IPS-NIHi7 (cell line): ENCODE data around the gene CHST6.
"Not testable (repeated sequence)": the region's sequence is repeated elsewhere in the genome, so short reads cannot be mapped to it uniquely, and the experiment has no call there.

ENCODE experiments used
- DNase-seq: peaks from one replicate; pipeline ENCODE4 v3.0.0; 2012; ENCODE audit warnings: mixed read lengths; ENCODE audit errors: extremely low spot score

The CHST6 gene

DNA sequence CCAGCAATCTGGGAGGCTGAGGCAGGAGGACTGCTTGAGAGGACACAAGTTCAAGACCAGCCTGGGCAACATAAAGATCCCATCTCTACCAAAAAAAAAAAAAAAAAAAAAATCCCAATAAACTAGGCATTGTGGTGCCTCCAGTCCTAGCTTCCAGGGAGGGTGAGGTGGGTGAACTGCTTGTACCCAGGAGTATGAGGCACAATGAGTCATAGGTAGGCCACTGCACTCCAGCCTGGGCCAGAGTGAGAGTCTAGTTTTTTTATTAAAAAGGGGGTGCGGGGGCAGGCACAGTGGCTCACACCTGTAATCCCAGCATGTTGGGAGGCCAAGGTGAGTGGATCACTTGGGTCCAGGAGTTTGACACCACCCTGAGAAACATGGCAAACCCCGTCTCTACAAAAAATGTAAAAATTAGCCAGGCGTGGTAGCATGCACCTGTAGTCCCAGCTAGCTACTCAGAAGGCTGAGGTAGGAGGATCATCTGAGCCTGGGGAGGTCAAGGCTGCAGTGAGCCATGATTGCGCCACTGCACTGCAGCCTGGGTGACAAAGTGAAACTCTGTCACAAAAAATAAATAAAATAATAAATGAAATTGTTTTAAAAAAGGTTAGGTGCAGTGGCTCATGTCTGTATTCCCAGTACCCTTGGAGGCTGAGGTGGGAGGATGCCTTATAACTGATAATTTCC lies 7.8 kb upstream of the CHST6 start:
- no peak for DNase-seq

DNA sequence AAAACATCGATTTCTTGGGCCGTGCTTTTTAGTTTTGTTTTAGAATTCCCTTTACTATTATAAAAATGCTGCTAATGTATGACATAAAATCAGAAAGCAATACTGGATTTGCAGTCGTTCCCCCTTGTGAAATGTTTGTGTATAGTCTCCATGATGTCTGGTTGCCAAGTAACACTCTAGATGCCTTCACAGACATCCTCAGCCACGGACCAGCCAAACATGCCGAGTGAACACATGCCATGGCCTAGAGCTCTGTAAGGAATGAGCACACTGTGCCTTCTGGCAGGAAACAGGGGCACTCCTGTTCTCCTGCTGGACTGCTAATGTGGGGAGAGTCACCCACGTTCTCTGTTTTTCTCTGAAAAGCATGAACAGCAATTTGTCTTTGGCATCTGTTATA lies 6.6 kb upstream of the CHST6 start:
- DNase-seq: not testable (repeated sequence)

DNA sequence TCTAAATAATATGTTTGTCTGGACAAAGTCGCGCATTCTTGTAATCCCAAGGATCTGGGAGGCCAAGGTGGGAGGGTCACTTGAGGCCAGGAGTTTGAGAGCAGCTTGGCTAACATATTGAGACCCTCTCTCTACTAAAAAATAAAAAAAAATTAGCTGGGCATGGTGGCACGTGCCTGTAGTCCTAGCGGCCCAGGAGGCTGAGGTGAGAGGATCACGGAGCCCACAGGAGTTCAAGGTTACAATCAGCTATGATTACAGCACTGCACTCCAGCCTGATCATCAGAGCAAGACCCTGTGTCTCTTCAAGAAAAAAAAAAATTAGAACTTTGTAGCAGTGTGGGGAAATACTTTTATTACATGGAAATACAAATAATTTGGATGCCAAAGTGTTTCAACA lies 6.1 kb upstream of the CHST6 start:
- DNase-seq: no peak

DNA sequence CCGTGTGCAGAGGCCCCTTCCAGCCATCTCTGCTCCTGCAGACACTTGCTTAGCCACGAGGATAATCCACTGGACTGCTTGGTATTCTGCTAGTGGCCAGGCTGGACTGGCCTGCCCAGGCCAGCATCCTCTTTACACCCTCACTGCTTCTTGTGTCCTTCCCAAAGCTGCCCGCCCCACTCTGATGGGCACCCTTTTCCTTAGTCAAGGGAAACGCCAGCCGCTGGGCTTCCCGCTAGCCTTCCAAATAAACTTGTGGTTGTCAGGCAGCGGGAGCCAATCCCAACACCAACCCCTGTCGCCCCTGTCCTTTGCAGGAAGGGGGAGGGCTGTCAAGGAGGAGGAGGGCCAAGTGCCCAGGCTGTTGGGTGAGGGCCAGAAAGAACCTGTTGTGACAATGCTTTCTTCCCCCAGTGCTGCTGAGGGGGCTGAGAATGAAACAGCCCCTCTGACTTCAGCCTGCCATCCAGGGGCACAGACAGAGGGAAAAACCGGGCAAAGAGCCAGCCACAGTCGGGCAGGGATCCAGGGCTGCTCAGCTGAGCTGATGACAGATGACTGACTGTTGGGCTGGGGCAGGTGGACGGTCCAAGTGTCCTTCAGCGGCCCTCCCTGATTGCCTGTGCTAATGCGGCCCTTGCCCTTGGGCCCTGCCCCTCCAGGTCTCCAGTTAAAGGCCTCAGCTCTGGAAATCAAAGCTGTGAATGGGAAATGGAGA lies 3.5 kb upstream of the CHST6 start:
- not testable (repeated sequence) for DNase-seq

DNA sequence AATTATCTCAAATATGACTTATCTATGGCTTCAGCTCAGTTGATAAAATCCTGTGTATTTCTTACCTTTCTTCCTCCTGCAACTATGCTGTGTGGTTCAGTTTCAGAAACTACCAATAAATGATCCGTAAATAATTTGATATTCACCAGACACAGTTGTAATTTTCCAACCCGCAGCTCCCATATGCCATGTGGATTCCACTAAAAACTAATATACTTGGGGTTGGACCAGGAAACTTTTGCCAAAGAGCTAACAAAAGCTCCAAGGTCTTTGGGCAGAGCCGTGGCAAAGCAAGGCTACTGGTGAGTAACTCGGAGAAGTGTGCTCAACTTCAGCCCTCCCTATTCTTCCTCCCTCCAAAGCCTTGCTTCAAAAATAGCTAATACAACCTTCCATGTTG lies 2.3 kb upstream of the CHST6 start:
- DNase-seq: no peak

DNA sequence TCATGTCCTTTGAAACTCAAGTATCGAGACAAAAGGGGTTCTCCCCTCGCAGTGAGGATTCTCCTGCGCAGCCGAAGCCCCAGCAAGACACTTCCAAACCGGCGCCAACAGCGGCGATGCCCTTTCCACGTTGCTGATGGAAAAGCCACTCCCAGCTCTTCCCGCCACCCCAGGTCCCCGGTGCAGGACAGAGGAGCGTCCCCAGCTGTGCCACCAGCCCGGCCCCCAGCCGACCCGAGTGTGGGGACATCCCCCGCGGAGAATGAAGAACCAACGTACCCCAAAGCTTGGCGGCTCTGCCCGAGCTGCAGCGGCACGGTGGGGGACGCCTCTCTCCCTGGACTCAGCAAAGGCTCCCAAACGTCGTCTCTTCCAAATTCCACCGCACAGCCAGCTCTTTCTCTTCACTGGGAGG lies 573 bp downstream of the CHST6 start:
- DNase-seq: peak; percentile 31

DNA sequence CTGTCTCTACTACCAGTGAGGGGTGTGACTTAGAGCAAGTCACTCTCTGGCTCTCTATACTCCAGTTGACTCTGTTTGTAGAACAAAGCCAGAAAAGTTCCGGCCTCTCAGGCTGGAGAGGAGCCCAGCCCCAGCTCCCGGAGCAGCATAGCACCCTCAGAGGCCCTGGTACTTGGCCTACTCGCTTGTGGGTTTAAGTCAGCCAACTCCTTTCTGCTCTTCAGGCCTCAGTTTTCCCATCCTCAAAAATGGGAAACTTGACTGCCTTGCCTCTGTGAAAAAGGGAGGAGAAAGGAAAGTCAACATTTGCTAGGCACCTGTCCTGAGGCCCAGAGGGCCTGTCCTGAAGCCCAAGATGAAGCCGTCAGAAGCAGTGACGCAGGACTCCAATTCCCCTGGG lies 1.1 kb downstream of the CHST6 start:
- no peak for DNase-seq

DNA sequence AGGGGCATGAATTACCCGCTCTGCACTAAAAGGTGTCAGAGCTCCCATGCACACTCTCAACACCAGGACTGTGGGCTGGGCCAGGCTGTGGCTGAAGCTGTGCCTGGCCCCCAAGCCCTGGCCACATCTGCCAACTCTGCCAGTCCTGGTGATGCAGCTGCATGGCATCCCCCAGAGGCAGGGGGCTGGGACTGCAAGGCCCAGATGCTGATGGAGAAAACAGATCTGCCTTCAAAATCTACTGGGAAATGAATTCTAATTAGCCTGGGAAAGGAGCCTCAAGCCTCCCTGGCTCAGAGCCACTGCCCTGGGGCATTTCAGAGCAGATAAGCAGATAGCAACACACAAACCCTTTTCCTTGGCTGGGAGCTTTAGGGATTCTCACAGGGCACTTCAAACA lies 3.4 kb downstream of the CHST6 start:
- peak; percentile 46 for DNase-seq

DNA sequence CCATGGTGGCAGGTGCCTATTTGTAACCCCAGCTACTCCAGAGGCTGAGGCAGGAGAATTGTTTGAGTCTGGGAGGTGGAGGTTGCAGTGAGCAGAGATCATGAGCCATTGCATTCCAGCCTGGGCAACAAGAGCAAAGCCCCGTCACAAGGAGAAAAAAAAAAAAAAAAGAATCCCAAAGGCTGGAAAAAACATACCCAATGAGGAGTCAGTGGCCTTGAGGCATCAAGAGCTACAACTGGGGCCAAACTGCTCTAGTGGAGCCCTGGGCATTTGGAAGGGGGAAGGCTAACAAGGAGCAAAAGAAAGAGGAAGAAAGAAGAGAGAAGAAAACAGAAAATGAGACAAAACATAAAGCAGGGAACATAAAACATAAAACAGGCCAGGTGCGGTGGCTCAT lies 6.9 kb downstream of the CHST6 start:
- no peak for DNase-seq

DNA sequence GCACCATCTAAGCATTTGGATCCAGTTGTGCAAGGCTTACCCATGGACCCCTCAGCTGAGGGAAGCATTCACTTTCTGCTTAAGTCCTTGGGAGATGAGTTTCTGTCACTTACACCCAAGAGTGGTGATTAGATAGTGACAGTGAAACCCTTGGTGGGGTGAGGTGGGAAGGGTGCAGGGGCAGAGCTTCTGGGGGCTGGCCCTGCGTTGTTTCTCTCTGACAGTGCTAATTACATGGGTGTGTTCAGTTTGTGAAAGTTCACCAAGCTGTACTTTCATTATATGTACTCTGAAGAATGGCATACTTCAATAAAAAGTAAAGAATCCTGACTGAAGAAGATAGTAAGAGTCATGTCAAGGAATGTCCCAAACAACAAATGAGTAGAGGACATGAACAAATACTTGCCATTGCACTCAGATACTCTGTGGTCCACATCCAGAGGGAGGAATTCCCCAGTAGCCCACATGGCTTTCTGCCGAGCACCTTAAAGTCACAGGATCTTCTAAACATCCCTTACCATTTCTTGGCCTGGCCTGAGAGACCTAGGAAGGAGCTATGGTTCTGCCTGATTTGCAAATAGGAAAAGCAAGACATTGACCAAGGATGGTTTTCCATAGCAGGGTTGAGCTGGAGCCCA lies 8.4 kb downstream of the CHST6 start:
- DNase-seq: no peak

DNA sequence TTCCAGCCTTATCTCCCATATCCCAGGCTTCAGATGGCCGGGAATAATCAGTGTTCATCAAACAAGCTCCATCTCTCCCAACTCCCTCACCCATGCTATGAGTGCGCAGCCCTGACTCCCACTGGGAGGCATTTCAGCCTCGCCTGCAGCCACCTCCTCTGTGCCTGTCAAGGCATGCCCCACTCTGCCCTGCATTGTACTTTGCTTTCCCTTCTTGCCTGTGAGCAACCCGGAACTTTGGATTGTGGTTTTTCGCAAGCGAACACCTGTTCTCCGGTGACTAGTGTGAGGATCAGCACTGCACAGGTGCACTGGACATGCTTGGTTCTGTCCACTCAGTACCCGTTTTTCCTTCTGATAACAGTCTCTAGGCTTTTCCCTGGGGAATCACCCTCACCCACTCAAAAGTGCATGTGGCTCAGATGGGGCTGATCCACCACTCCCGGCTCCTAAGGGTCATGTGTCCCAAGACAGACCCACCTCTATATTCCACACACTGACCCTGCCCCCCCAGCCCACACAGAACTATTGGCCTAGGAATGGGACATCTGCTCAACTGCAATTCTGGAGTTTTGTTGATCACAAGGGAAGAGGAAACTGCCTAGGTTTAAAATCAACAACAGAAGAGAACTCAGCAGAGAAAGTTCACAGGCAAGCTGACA lies 9.1 kb downstream of the CHST6 start:
- no peak for DNase-seq

DNA sequence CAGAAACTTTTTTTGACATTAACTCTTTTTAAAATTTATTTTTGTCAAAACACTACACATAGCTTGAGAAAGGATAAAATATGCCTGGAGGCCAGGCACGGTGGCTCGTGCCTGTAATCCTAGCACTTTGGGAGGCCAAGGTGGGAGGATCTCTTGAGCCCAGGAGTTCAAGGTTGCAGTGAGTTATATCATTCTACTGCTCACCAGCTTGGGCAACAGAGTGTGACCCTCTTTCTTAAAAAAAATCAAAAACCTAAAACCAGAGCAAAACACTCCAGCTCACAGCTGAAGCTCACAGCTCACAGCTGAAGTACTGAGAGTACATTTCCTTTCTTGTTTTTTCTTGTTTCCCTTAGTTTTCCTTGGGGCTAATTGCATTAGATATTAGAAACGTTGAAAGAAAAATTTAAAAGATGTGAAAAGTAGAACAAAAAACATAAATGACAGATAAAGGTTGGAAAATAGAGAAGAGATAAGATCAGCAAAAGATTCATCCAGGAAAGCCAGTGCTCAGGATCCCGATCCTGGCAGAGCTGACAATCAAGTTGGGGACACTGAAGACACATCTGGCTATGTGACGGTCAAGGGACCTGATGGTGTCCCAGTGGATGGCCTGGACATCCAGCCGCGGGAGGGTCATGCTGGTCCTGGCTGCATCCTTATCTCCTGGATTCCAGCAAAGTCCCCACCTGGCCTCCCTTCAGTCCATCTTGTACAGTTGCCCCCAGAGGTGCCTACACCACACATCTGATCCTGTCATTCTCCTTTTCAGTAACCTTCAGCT lies 9.8 kb downstream of the CHST6 start:
- no peak for DNase-seq

DNA sequence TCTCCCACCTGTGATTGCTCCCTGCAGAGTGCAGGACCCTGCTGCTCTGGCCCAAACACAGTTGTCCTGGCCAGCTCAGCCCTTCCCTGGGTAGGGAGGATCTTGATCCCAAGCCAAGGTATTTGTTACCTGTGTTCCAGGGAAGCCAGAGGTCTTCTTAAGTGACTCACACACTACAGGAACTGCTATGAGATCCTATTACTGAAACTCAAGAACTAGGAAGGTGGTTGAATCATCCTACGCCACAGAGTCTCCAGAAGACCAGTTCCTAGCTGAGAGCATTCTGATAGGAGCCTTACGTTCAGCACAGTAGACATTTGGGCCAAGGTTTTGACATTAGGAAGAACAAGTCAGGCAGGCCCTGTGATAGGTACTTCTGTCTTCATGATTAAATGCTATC lies 12.0 kb downstream of the CHST6 start:
- DNase-seq: no peak

DNA sequence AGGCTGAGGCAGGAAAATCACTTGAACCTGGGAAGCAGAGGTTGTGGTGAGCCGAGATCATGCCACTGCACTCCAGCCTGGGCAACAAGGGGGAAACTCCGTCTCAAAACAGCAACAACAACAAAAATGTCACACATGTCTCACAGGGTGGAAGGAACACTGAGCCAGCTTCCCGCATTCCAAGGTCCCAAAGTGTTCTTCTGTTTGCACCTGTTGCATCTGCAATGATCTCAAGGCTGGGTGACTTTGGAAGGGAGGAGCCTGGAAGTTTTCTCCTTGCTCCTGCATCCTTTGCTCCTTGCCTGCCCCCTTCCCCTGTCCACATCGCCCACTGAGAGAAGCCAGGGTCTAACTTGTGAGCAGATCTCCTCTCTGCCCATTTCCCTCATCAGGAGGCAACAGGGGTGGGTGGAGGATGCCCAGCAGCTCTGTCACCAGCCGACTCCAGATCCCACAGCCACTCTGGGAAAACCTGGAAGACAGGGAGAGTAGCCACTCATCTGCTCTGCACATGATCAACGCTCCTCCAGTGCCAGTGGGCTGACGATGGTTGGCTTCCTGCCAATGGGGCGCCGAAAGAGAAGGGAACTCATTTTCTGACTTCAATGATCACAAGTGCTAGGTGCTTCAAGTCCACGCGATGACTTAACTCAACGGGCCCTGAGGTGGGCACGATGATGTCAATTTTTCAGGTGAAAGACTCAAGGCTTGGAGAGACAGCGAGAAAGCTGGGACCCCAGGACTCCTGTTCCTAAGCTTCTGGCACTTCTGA lies 12.6 kb downstream of the CHST6 start:
- no peak for DNase-seq

DNA sequence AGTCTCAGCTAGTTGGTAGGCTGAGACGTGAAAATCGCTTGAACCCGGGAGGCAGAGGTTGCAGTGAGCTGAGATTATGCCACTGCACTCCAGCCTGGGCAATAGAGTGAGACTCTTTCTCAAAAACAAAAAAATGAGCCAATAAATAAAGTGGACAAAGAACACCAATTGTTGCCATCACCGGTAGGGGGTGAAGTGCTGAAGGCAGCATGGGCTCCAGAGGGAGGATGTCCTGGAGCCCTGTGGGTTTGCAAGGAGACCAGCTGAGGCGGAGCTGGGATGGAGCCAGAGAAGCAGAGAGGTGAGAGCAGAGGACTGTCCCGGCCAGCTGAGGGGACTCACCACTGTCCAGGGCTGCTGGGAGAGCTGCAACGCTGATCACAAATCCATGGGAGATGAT lies 13.8 kb downstream of the CHST6 start:
- DNase-seq: no peak

DNA sequence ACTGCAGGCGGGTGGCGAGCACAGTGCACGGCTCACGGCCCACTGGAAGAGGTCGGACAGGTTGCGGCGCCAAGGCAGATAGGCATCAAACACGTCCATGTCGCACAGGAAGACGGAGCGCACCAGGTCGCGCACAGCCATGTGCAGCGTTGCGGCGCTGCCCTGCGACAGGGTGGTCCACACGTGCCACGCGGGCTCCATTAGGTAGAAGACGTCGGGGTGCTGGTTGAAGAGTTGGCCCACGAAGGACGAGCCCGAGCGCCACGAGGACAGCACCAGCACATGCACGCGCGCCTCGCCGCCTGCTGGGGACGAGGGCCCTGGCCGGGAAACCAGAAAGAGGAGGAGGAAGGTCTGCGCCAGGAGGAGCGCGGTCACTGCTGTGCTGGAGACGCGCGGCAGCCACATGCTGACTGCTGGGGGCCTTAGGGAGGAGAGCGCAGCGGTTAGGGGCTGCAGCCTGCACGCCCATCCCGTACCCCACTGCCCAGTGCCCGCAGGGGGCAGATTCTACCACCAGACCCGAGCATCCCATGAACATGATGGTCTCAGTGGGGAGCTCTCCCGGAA lies 15.7 kb downstream of the CHST6 start:
- no peak for DNase-seq

DNA sequence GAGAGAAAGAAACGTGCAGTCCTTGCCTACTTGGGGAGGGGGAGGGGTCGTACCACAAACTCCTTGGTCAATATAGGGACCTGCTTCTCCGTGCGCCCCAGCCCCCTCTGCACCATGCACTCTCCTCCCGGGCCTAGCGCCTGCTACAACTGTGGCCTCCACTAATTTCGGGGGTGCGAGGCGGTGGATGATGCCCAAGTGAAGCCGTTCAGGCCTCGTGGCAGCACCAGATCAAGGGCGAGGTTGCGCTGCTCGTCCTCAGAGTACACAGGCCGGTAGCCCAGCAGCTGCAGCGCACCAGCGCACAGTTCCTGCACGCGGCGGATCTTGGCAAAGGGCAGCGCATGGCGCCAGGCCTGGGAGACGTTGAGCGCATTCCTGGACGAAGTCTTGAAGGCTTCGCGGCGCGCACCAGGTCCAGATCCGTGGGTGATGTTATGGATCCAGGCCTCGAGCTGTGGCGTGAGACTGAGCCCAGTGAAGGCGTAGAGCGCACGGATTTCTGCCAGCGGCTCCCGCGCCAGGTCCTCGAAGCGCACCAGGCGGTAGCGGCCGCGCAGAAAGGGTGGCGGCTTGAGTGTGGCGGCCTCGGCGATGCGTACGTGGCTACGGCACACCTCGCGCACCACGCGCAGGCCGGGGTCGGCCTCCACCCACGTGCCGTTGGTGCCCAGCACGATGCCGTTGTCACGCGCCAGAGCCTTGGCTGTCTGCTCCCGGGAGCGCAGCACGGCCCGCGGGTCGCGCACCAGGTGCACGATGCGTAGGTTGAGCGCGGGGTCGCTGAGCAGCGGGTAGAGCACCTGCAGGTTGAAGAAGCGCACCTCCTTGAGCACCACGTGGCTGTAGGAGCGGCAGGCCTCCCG lies 16.5 kb downstream of the CHST6 start:
- DNase-seq: no peak

DNA sequence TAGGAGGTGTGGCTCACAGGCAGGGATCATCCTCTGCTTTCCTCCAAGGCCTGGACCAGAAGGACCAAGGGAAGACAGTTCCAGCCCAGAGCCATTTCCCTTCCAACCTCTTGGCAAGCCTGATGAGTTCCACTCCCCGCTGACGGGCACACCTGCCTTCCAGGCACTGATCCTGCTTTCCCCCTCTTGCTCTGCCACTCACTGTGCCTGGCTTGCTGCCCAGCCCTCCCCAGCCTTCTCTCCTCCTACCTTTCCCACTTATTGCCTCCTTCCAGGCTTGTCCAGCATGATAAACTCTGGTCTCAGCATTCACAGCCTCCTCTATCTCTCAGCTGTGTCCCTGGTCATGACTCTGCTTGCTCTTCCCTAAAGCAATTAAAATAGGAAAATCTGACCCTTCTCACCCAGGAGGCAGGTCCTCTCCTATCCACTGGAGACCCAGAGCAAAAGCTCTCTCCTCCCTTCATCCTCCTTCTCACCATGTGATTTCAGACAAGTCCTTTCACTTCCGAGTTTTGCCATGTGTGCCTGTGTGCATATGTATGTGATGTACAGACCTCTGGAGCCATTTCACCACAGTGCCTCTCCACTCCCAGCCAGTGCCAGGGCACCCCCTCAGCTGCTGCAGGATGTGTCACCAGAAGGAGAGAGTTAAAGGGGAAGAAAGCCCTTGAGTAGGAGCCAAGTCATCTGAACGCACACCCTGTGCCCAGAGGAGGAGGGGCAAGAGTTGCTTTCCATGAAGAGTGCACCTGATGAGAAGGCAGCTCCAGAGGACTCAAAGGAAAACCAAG lies 17.4 kb downstream of the CHST6 start:
- no peak for DNase-seq

DNA sequence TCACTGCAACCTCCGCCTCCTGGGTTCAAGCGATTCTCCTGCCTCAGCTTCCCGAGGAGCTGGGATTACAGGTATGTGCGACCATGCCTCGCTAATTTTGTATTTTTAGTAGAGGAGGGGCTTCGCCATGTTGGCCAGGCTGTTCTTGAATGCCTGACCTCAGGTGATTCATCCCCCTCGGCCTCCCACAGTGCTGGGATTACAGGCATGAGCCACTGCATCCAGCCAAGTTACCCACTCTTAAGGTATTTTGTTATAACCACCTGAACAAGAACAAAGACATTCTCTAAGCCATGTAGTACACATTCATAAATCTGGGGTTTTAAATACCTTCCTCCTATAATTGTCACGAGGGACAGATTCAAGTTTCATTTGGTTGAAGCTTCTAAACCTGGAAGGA lies 18.4 kb downstream of the CHST6 start:
- DNase-seq: no peak
